NCI-H526 treated with DMSO at 0.1 percent for 48 hours (cell line): ENCODE measurements around the gene FZR1.
"Not testable (repeated sequence)": the region's sequence is repeated elsewhere in the genome, so short reads cannot be mapped to it uniquely, and the experiment has no call there.

ENCODE experiments used
- DNase-seq: peaks from one replicate; lab custom pipeline; 2025; lab: John Stamatoyannopoulos, UW

FZR1 gene

GRCh38 chr19:3514930-3515329, 8.8 kb downstream of the FZR1 start:
- no peak for DNase-seq

- no peak for DNase-seq
Measured at GRCh38 chr19:3515891-3516422, 9.8 kb downstream of the FZR1 start.

GRCh38 chr19:3516675-3517207, 10.6 kb downstream of the FZR1 start:
- peak; percentile 25 for DNase-seq

- DNase-seq, result no peak
Measured at GRCh38 chr19:3517638-3518037, 11.5 kb downstream of the FZR1 start.

- DNase-seq, result no peak
Measured at GRCh38 chr19:3518255-3518654, 12.1 kb downstream of the FZR1 start.

GRCh38 chr19:3518659-3519058, 12.5 kb downstream of the FZR1 start:
- no peak for DNase-seq

- DNase-seq, result no peak
Measured at GRCh38 chr19:3519126-3519525, 13.0 kb downstream of the FZR1 start.

GRCh38 chr19:3520166-3521103, 14.3 kb downstream of the FZR1 start:
- DNase-seq, result no peak

GRCh38 chr19:3521104-3521445, 15.0 kb downstream of the FZR1 start:
- DNase-seq, result no peak

- DNase-seq, result no peak
Measured at GRCh38 chr19:3522421-3523360, 16.6 kb downstream of the FZR1 start.

GRCh38 chr19:3523361-3524077, 17.4 kb downstream of the FZR1 start:
- DNase-seq, result no peak

- no peak for DNase-seq
Measured at GRCh38 chr19:3524078-3524842, 18.1 kb downstream of the FZR1 start.

GRCh38 chr19:3524904-3525451, 18.9 kb downstream of the FZR1 start:
- DNase-seq, result no peak

GRCh38 chr19:3526507-3527237, 20.6 kb downstream of the FZR1 start:
- no peak for DNase-seq

GRCh38 chr19:3527238-3527910, 21.3 kb downstream of the FZR1 start:
- no peak for DNase-seq

- no peak for DNase-seq
Measured at GRCh38 chr19:3528080-3528479, 22.0 kb downstream of the FZR1 start.

- DNase-seq, result no peak
Measured at GRCh38 chr19:3528539-3529211, 22.6 kb downstream of the FZR1 start.

- DNase-seq, result not testable (repeated sequence)
Measured at GRCh38 chr19:3529299-3529698, 23.2 kb downstream of the FZR1 start.

- DNase-seq, result no peak
Measured at GRCh38 chr19:3530389-3530788, 24.3 kb downstream of the FZR1 start.
